Immature natural killer cell (primary cell): ENCODE results near the gene ADAMTSL3. TPM values are rescaled to one million over a fixed set of nuclear protein-coding genes. Genes with fewer than 3 reads are reported as not detected.

Experiments
- DNase-seq, 3 donors: peaks; one replicate each; pipeline ENCODE4 v3.0.0; 2022; ENCODE audit warnings: mixed read lengths in 1 of 3
- H3K27ac Mint-ChIP-seq, 6 donors: one replicate each; pipeline ENCODE4 v1.8.0; 2020; ENCODE audit warnings: mixed read lengths in 6 of 6, mild to moderate bottlenecking in 5 of 6, inconsistent platforms in 4 of 6, moderate library complexity in 3 of 6
- H3K27me3 Mint-ChIP-seq, 3 donors: one replicate each; pipeline ENCODE4 v1.8.0; 2020 to 2021; ENCODE audit warnings: low read depth in 3 of 3, mild to moderate bottlenecking in 3 of 3, mixed read lengths in 3 of 3, moderate library complexity in 3 of 3, inconsistent platforms in 1 of 3
- H3K36me3 Mint-ChIP-seq, 3 donors: one replicate each; pipeline ENCODE4 v1.8.0; 2020; ENCODE audit warnings: mixed read lengths in 3 of 3, inconsistent platforms in 2 of 3, mild to moderate bottlenecking in 2 of 3
- H3K4me1 Mint-ChIP-seq, 2 donors: one replicate each; pipeline ENCODE4 v1.8.0; 2020; ENCODE audit warnings: inconsistent platforms in 2 of 2, mild to moderate bottlenecking in 2 of 2, mixed read lengths in 2 of 2, moderate library complexity in 1 of 2
- H3K4me3 Mint-ChIP-seq, 5 donors: one replicate each; pipeline ENCODE4 v1.8.0; 2020; ENCODE audit warnings: mild to moderate bottlenecking in 5 of 5, mixed read lengths in 5 of 5, inconsistent platforms in 3 of 5, moderate library complexity in 3 of 5
- H3K9me3 Mint-ChIP-seq, 6 donors: one replicate each; pipeline ENCODE4 v1.8.0; 2020; ENCODE audit warnings: mild to moderate bottlenecking in 6 of 6, mixed read lengths in 6 of 6, inconsistent platforms in 4 of 6, moderate library complexity in 3 of 6
- polyA plus RNA-seq, 3 donors: library from polyadenylated mRNA; unstranded; fragments of 300-500 nt; fragmentation: Illumina TruSeq; gene quantifications; one replicate each; pipeline ENCODE4 v1.2.3, GENCODE V29; 2021

Gene ADAMTSL3
- polyA plus RNA-seq, 3 donors from 2014 or later: not detected

- DNase-seq: no peak
- H3K9me3 Mint-ChIP-seq: peaks cover 0 to 7% (median 0%) of the 10 kb centered on the region in 6 donors
- no peak overlapping the region for H3K27ac Mint-ChIP-seq
- peaks cover 0 to 2% (median 0%) of the 10 kb centered on the region in 3 donors for H3K27me3 Mint-ChIP-seq
- H3K4me1 Mint-ChIP-seq: no peaks in the 10 kb centered on the region
- H3K36me3 Mint-ChIP-seq: no peaks in the 10 kb centered on the region
- H3K4me3 Mint-ChIP-seq: no peak overlapping the region
Measured at GRCh38 chr15:83670672-83671229, 16.8 kb downstream of the ADAMTSL3 start.

DNA sequence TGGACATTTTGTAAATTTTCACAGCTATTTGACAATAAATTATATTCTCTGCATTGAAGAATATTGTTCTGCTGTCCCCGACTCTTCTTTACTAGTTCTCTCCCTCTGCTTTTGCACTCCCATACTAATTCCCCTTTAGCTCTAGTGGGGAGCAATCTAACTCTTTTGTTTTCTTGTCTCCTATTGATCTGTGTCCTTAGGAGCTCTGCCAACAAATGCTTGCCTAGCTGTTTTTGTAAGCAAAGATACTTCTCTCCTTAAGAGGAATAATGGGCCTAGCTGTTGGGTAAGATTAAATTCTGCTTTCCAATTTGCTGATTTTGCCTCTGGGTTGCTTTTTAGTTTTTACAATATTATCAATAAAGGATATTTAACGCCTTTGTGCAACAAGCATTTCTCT lies 17.7 kb downstream of the ADAMTSL3 start:
- Mint-ChIP-seq H3K27me3 (peaks cover 0 to 2% (median 0%) of the 10 kb centered on the region in 3 donors), H3K36me3 (peaks cover 0 to 3% (median 0%) of the 10 kb centered on the region in 3 donors), H3K4me3 (no peak overlapping the region), H3K9me3 (peaks cover 0 to 7% (median under 1%) of the 10 kb centered on the region in 6 donors), H3K27ac (no peak overlapping the region), H3K4me1 (no peaks in the 10 kb centered on the region)
- no peak for DNase-seq

DNA sequence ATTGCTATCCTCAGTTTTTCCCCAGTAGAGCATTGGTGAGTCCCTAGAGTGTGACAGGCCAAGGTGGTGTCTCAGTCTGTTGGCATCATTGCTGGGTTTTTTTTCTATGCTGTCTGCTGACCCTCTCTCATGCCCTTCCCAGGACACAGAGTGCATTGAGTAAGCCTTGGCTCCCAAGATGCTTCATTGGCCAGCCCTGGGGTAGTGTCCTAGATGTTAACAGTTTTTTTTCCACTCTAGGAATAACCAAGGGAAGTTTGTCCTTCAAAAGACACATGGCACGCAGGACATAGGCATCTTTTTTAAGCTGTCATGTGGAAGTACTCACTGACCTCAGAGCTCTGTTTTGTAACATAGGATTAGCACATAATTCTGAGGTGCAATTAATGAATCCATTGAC lies 19.5 kb downstream of the ADAMTSL3 start:
- H3K4me1 Mint-ChIP-seq: no peaks in the 10 kb centered on the region

GRCh38 chr15:83682476-83683088 lies 28.7 kb downstream of the ADAMTSL3 start:
- no peaks in the 10 kb centered on the region for H3K36me3 Mint-ChIP-seq
- peaks cover 0 to 2% (median 0%) of the 10 kb centered on the region in 3 donors for H3K27me3 Mint-ChIP-seq
- no peak overlapping the region for H3K4me3 Mint-ChIP-seq
- no peaks in the 10 kb centered on the region for H3K4me1 Mint-ChIP-seq
- no peak for DNase-seq
- H3K9me3 Mint-ChIP-seq: peaks cover 0 to 9% (median 0%) of the 10 kb centered on the region in 6 donors
- no peak overlapping the region for H3K27ac Mint-ChIP-seq

More for the DNA sequence above, 19.5 kb downstream of the ADAMTSL3 start:
- no peak for DNase-seq
- peaks cover 0 to 3% (median 0%) of the 10 kb centered on the region in 3 donors for H3K36me3 Mint-ChIP-seq
- peaks cover 0 to 2% (median 0%) of the 10 kb centered on the region in 3 donors for H3K27me3 Mint-ChIP-seq
- no peak overlapping the region for H3K4me3 Mint-ChIP-seq
- H3K27ac Mint-ChIP-seq: no peak overlapping the region
- H3K9me3 Mint-ChIP-seq: peaks cover 0 to 7% (median under 1%) of the 10 kb centered on the region in 6 donors

- H3K9me3 Mint-ChIP-seq: peaks cover 0 to 2% (median 0%) of the 10 kb centered on the region in 6 donors
- peaks cover 0 to 5% (median 0%) of the 10 kb centered on the region in 3 donors for H3K27me3 Mint-ChIP-seq
- DNase-seq: no peak
- H3K27ac Mint-ChIP-seq: no peak overlapping the region
- no peaks in the 10 kb centered on the region for H3K36me3 Mint-ChIP-seq
- H3K4me1 Mint-ChIP-seq: no peaks in the 10 kb centered on the region
- H3K4me3 Mint-ChIP-seq: no peak overlapping the region
Measured at GRCh38 chr15:83685916-83686332, 32.0 kb downstream of the ADAMTSL3 start.

DNA sequence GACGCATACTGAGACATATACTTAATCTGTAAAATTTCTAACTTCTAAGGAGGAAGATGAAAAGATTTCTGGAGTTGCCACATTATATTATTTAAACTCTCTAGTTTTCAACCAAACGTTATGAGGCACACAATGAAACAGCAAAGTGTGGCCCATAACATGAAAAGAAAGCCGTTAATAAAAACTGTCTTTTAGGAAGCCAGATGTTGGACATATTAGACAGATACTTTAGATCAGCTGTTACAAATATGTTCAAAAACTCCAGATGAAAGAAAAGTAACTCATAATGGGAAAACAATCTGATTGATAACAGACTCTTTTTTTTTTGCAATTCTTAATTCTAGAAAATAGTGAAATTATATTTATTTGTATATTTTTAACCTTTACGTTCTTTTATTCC lies 34.3 kb downstream of the ADAMTSL3 start:
- DNase-seq: no peak
- peaks cover 0 to 3% (median 0%) of the 10 kb centered on the region in 3 donors for H3K27me3 Mint-ChIP-seq
- no peak overlapping the region for H3K4me3 Mint-ChIP-seq
- no peak overlapping the region for H3K27ac Mint-ChIP-seq
- no peaks in the 10 kb centered on the region for H3K4me1 Mint-ChIP-seq
- no peaks in the 10 kb centered on the region for H3K36me3 Mint-ChIP-seq
- peaks cover 0 to 5% (median 0%) of the 10 kb centered on the region in 6 donors for H3K9me3 Mint-ChIP-seq

- Mint-ChIP-seq H3K27ac (no peak overlapping the region), H3K4me1 (no peaks in the 10 kb centered on the region), H3K4me3 (no peak overlapping the region), H3K27me3 (peaks cover 0 to 3% (median 0%) of the 10 kb centered on the region in 3 donors), H3K9me3 (peaks cover 0 to 5% (median 0%) of the 10 kb centered on the region in 6 donors), H3K36me3 (no peaks in the 10 kb centered on the region)
- no peak for DNase-seq
Measured at GRCh38 chr15:83690676-83691075, 36.8 kb downstream of the ADAMTSL3 start.

GRCh38 chr15:83692746-83693581 lies 39.0 kb downstream of the ADAMTSL3 start:
- Mint-ChIP-seq H3K9me3 (peaks cover 0 to 5% (median 0%) of the 10 kb centered on the region in 6 donors), H3K27ac (no peak overlapping the region), H3K4me3 (no peak overlapping the region), H3K4me1 (no peaks in the 10 kb centered on the region), H3K36me3 (no peaks in the 10 kb centered on the region), H3K27me3 (peaks cover 0 to 1% (median under 1%) of the 10 kb centered on the region in 3 donors)
- DNase-seq: no peak

DNA sequence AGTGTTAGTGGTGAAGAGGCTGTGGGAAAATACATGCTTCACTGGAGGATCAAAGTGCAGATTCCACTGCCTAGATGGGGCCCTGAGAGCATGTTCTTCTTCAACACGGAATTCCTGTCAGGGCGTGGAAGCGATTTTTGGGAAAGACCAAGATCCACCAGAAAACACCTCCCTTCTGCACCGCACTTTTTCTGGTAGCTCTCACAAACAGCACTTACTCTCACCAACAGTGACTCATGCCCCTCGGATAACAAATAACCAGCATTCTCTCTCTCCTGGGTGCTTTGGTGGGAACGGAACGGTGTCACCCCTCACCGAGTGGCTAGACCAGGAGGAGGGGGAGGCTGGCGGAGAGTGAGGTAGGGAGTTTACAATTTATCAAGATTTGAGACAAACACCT lies 40.1 kb downstream of the ADAMTSL3 start:
- H3K36me3 Mint-ChIP-seq: no peaks in the 10 kb centered on the region
- peaks cover 1 to 2% (median 2%) of the 10 kb centered on the region in 3 donors for H3K27me3 Mint-ChIP-seq
- peaks cover 0 to 5% (median 0%) of the 10 kb centered on the region in 6 donors for H3K9me3 Mint-ChIP-seq
- no peaks in the 10 kb centered on the region for H3K4me1 Mint-ChIP-seq
- no peak for DNase-seq
- H3K4me3 Mint-ChIP-seq: no peak overlapping the region
- H3K27ac Mint-ChIP-seq: no peak overlapping the region

GRCh38 chr15:83694536-83694935 lies 40.6 kb downstream of the ADAMTSL3 start:
- H3K27me3 Mint-ChIP-seq: peaks cover 2% of the 10 kb centered on the region in 3 donors
- no peaks in the 10 kb centered on the region for H3K36me3 Mint-ChIP-seq
- no peak overlapping the region for H3K27ac Mint-ChIP-seq
- DNase-seq: no peak
- no peak overlapping the region for H3K4me3 Mint-ChIP-seq
- no peaks in the 10 kb centered on the region for H3K4me1 Mint-ChIP-seq
- H3K9me3 Mint-ChIP-seq: peaks cover 0 to 5% (median 0%) of the 10 kb centered on the region in 6 donors

- peaks cover 0 to 3% (median 0%) of the 10 kb centered on the region in 6 donors for H3K9me3 Mint-ChIP-seq
- H3K27me3 Mint-ChIP-seq: peaks cover 2 to 3% (median 2%) of the 10 kb centered on the region in 3 donors
- H3K36me3 Mint-ChIP-seq: no peaks in the 10 kb centered on the region
- H3K4me3 Mint-ChIP-seq: no peak overlapping the region
- H3K27ac Mint-ChIP-seq: no peak overlapping the region
- DNase-seq: no peak
- no peaks in the 10 kb centered on the region for H3K4me1 Mint-ChIP-seq
Measured at GRCh38 chr15:83695246-83695645, 41.3 kb downstream of the ADAMTSL3 start.

DNA sequence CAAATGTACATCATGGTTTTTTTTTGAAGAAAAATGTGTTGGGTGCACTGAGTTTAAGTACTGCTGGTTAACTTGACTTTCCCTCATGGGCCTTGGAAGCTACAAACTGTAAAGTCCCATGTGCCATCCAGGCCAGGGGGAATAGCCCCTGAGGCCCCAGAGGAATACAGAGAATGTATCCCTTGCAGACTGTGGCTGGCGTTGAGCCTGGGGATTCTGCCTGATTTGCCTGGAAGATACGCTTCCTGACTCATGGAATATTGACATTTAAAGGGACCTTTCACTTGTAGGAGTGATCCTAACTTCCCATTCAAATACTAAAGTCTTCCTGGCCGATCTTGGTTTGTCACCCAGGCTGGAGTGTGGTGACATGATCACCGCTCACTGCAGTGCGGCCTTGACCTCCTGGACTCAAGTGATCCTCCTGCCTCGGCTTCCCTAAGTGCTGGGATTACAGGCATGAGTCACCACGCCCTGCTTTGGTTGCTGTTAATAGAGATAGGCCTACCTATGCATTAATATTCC lies 42.0 kb downstream of the ADAMTSL3 start:
- Mint-ChIP-seq H3K27ac (no peak overlapping the region), H3K4me3 (no peak overlapping the region), H3K27me3 (peaks cover 2 to 3% (median 2%) of the 10 kb centered on the region in 3 donors), H3K36me3 (no peaks in the 10 kb centered on the region), H3K9me3 (peaks cover 0 to 3% (median 0%) of the 10 kb centered on the region in 6 donors), H3K4me1 (no peaks in the 10 kb centered on the region)
- no peak for DNase-seq

- no peak for DNase-seq
- no peak overlapping the region for H3K27ac Mint-ChIP-seq
- H3K36me3 Mint-ChIP-seq: no peaks in the 10 kb centered on the region
- H3K4me1 Mint-ChIP-seq: no peaks in the 10 kb centered on the region
- H3K27me3 Mint-ChIP-seq: peaks cover 2 to 3% (median 2%) of the 10 kb centered on the region in 3 donors
- no peak overlapping the region for H3K4me3 Mint-ChIP-seq
- H3K9me3 Mint-ChIP-seq: peaks cover 0 to 3% (median 0%) of the 10 kb centered on the region in 6 donors
Measured at GRCh38 chr15:83697716-83698115, 43.8 kb downstream of the ADAMTSL3 start.

- Mint-ChIP-seq H3K4me1 (no peaks in the 10 kb centered on the region), H3K4me3 (no peak overlapping the region), H3K27ac (no peak overlapping the region), H3K9me3 (no peaks in the 10 kb centered on the region), H3K36me3 (no peaks in the 10 kb centered on the region), H3K27me3 (peaks cover 2 to 3% (median 2%) of the 10 kb centered on the region in 3 donors)
- no peak for DNase-seq
Measured at GRCh38 chr15:83698294-83698693, 44.4 kb downstream of the ADAMTSL3 start.
